GM18951 (cell line): ENCODE measurements around the gene PCDHA13.

Experiments
- POLR2A ChIP-seq: IDR thresholded peaks from 4 replicates; pipeline ENCODE4 v1.6.1; 2011; ENCODE audit warnings: mild to moderate bottlenecking; ENCODE audit not compliant: insufficient read length, insufficient read depth; ENCODE audit errors: extremely low read depth
- in situ Hi-C: fragments of 300-500 bp; cut with MboI; formaldehyde crosslinking; loops from one replicate; pipeline ENCODE4 v1.12.0; 2022; ENCODE audit warnings: low sequenced_read_pairs, mixed read lengths, inconsistent platforms; ENCODE audit not compliant: unreplicated experiment

Gene PCDHA13

GRCh38 chr5:140882591-140882899, 621 bp downstream of the PCDHA13 start:
- in situ Hi-C loops = no loop called here
- no peak for TF ChIP-seq POLR2A

DNA sequence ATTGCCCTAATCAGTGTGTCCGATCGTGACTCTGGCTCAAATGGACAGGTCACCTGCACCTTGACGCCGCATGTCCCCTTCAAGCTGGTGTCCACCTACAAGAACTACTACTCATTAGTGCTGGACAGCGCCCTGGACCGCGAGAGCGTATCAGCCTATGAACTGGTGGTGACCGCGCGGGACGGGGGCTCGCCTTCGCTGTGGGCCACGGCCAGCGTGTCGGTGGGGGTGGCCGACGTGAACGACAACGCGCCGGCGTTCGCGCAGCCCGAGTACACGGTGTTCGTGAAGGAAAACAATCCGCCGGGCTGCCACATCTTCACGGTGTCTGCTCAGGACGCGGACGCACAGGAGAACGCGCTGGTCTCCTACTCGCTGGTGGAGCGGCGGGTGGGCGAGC, 1.4 kb downstream of the PCDHA13 start:
- no peak for TF ChIP-seq POLR2A
- in situ Hi-C loops = no loop called here

DNA sequence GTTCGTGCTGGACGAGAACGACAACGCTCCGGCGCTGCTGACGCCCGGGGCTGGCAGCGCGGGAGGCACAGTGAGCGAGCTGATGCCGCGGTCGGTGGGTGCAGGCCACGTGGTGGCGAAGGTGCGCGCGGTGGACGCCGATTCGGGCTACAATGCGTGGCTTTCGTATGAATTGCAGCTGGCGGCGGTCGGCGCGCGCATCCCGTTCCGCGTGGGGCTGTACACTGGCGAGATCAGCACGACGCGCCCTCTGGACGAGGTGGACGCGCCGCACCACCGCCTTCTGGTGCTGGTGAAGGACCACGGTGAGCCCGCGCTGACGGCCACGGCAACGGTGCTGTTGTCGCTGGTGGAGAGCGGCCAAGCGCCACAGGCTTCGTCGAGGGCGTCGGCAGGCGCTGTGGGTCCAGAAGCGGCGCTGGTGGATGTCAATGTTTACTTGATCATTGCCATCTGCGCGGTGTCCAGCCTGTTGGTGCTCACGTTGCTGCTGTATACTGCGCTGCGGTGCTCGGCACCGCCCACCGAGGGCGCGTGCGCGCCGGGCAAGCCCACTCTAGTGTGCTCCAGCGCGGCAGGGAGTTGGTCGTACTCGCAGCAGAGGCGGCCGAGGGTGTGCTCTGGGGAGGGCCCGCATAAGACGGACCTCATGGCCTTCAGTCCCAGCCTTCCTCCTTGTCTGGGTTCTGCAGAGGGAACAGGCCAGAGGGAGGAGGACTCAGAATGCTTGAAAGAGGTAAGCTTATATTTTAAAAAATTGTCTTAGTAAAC, 2.2 kb downstream of the PCDHA13 start:
- in situ Hi-C loops = no loop called here
- TF ChIP-seq POLR2A = no peak

DNA sequence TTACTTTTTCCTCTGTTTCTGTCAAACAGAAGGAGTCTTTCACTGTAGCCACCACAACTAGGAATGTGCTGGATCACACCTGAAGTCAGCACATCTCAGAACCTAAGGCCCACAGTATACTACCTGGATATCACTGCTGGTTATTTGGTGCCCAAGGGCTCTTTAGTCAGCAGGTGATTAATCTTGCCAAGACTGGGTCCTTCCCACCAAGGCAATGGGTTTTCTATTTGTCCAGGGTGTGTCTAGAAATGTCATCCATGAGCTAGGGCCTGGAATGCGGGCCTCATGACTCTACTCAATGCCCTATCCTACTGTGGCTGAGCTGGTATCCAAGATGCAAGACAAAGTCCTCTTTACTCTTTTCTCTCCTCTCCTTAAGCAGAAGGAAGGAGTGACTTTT, 34.4 kb downstream of the PCDHA13 start:
- no peak for TF ChIP-seq POLR2A
- in situ Hi-C loops = no loop called here

DNA sequence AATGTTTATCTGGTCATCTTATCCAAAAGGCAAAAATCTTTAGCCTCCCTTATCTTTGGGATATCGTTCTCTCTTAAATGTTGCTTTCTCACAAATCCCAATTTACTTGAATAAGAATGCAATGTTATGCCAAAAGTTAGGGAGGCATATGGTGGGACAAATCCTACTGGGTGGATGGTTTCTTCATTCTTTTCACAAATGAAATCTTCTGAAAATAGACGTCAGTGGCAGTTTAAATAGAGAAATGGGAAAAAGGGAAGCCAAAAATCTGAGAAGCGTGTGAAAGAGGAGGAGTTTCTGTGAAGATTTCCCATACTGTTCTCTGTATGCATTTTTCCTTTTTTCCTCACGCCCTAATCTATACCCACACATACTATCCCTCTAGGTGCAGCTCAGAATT, 41.7 kb downstream of the PCDHA13 start:
- in situ Hi-C loops = no loop called here
- no peak for TF ChIP-seq POLR2A

- TF ChIP-seq POLR2A = no peak
- in situ Hi-C loops = no loop called here
These were observed 44.0 kb downstream of the PCDHA13 start, which contains the start of gene PCDHAC1 for GRCh38 chr5:140925806-140926442. TSS of gene PCDHAC1 (plus strand) at chr5:140926299. CDS start at chr5:140926893, 594 bp downstream.

GRCh38 chr5:140926443-140927227, 44.7 kb downstream of the PCDHA13 start:
- TF ChIP-seq POLR2A = no peak
- in situ Hi-C loops = no loop called here

GRCh38 chr5:140927228-140927573, 45.3 kb downstream of the PCDHA13 start:
- no peak for TF ChIP-seq POLR2A

More at GRCh38 chr5:140927228-140927573, 45.3 kb downstream of the PCDHA13 start:
- in situ Hi-C loops = no loop called here
